ENCODE results near the gene C12orf54. TPM values are rescaled to one million over a fixed set of nuclear protein-coding genes. Genes with fewer than 3 reads are reported as not detected.
"Not testable (repeated sequence)": the region's sequence is repeated elsewhere in the genome, so short reads cannot be mapped to it uniquely, and the experiment has no call there.

The C12orf54 gene
- total RNA-seq, 4 donors from 2014 or later = not detected

- in situ Hi-C loops (cut with MboI; ENCODE audit: low sequenced_read_pairs in 4 of 4) = no loop called here
Measured at GRCh38 chr12:48446161-48446776, 36.0 kb upstream of the C12orf54 start.

GRCh38 chr12:48447755-48448154, 34.5 kb upstream of the C12orf54 start:
- Histone ChIP-seq H3K9me3 (no peaks in the 10 kb centered on the region), H3K27ac (no peak overlapping the region), H3K4me1 (no peaks in the 10 kb centered on the region), H3K4me3 (no peak overlapping the region), H3K27me3 (no peaks in the 10 kb centered on the region), H3K36me3 (no peaks in the 10 kb centered on the region)
- ATAC-seq (no peak), DNase-seq (no peak)
- intact Hi-C loops (cut with DNase I; ENCODE audit: low total_unique reads) (no loop called here), in situ Hi-C loops (cut with MboI; ENCODE audit: low sequenced_read_pairs in 4 of 4) (no loop called here)
- no peak for TF ChIP-seq CTCF (IDR thresholded peaks at IDR 0.05 in 4 of 5, conservative IDR thresholded peaks at IDR 0.05 in 1 of 5)
- TF ChIP-seq POLR2A (IDR thresholded peaks at IDR 0.05) = no peak

More at GRCh38 chr12:48446161-48446776, 36.0 kb upstream of the C12orf54 start:
- Histone ChIP-seq H3K36me3 (no peaks in the 10 kb centered on the region), H3K9me3 (no peaks in the 10 kb centered on the region), H3K27me3 (no peaks in the 10 kb centered on the region), H3K27ac (no peak overlapping the region), H3K4me1 (no peaks in the 10 kb centered on the region), H3K4me3 (no peak overlapping the region)
- TF ChIP-seq CTCF (IDR thresholded peaks at IDR 0.05 in 4 of 5, conservative IDR thresholded peaks at IDR 0.05 in 1 of 5) (no peak), POLR2A (IDR thresholded peaks at IDR 0.05) (no peak)
- ATAC-seq (no peak), DNase-seq (no peak)
- intact Hi-C loops (cut with DNase I; ENCODE audit: low total_unique reads) = no loop called here

- Histone ChIP-seq H3K4me1 (no peaks in the 10 kb centered on the region), H3K27ac (no peak overlapping the region), H3K36me3 (no peaks in the 10 kb centered on the region), H3K27me3 (no peaks in the 10 kb centered on the region), H3K4me3 (no peak overlapping the region), H3K9me3 (no peaks in the 10 kb centered on the region)
- no peak for DNase-seq
- no peak for ATAC-seq
- intact Hi-C loops (cut with DNase I; ENCODE audit: low total_unique reads) (no loop called here), in situ Hi-C loops (cut with MboI; ENCODE audit: low sequenced_read_pairs in 4 of 4) (no loop called here)
- TF ChIP-seq CTCF (IDR thresholded peaks at IDR 0.05 in 4 of 5, conservative IDR thresholded peaks at IDR 0.05 in 1 of 5) (no peak), POLR2A (IDR thresholded peaks at IDR 0.05) (no peak)
Measured at GRCh38 chr12:48451372-48451771, 30.9 kb upstream of the C12orf54 start.

GRCh38 chr12:48452961-48453360, 29.3 kb upstream of the C12orf54 start:
- in situ Hi-C loops (cut with MboI; ENCODE audit: low sequenced_read_pairs in 4 of 4); H3K4me1 ChIP-seq; H3K36me3 ChIP-seq; ATAC-seq; H3K4me3 ChIP-seq; intact Hi-C loops (cut with DNase I; ENCODE audit: low total_unique reads); H3K27me3 ChIP-seq; H3K27ac ChIP-seq; H3K9me3 ChIP-seq; DNase-seq: not testable (repeated sequence)

- Histone ChIP-seq H3K4me3 (no peak overlapping the region), H3K27ac (no peak overlapping the region), H3K27me3 (no peaks in the 10 kb centered on the region), H3K36me3 (no peaks in the 10 kb centered on the region), H3K9me3 (no peaks in the 10 kb centered on the region), H3K4me1 (no peaks in the 10 kb centered on the region)
- in situ Hi-C loops (cut with MboI; ENCODE audit: low sequenced_read_pairs in 4 of 4) = no loop called here
- DNase-seq (no peak), ATAC-seq (no peak)
- intact Hi-C loops (cut with DNase I; ENCODE audit: low total_unique reads) = no loop called here
- no peak for TF ChIP-seq CTCF (IDR thresholded peaks at IDR 0.05 in 4 of 5, conservative IDR thresholded peaks at IDR 0.05 in 1 of 5)
- no peak for TF ChIP-seq POLR2A (IDR thresholded peaks at IDR 0.05)
Measured at GRCh38 chr12:48454667-48455066, 27.6 kb upstream of the C12orf54 start.

Measured in gastrocnemius medialis (tissue), 4 donors.